GM13977 (cell line): Measurements from ENCODE around the gene LYPD6B.

ENCODE experiments used
- DNase-seq: peaks from one replicate; pipeline ENCODE4 v3.0.0; 2012; ENCODE audit warnings: low spot score
- in situ Hi-C: fragments of 300-500 bp; cut with MboI; formaldehyde crosslinking; loops from one replicate; pipeline ENCODE4 v1.12.0; 2022; ENCODE audit warnings: low sequenced_read_pairs, low pct_unique_long_range_greater_than_20kb, mixed read lengths, inconsistent platforms; ENCODE audit not compliant: unreplicated experiment
- TF ChIP-seq, protein P1 (sequence below): IDR thresholded peaks from 2 replicates; pipeline ENCODE4 v1.5.1; 2012; ENCODE audit warnings: mild to moderate bottlenecking, control low read depth; ENCODE audit not compliant: insufficient read depth; ENCODE audit errors: extremely low read depth, missing control alignments

The LYPD6B gene

GRCh38 chr2:149129433-149129832 is 90.9 kb downstream of the LYPD6B start:
- DNase-seq = no peak
- TF ChIP-seq, protein P1, sequence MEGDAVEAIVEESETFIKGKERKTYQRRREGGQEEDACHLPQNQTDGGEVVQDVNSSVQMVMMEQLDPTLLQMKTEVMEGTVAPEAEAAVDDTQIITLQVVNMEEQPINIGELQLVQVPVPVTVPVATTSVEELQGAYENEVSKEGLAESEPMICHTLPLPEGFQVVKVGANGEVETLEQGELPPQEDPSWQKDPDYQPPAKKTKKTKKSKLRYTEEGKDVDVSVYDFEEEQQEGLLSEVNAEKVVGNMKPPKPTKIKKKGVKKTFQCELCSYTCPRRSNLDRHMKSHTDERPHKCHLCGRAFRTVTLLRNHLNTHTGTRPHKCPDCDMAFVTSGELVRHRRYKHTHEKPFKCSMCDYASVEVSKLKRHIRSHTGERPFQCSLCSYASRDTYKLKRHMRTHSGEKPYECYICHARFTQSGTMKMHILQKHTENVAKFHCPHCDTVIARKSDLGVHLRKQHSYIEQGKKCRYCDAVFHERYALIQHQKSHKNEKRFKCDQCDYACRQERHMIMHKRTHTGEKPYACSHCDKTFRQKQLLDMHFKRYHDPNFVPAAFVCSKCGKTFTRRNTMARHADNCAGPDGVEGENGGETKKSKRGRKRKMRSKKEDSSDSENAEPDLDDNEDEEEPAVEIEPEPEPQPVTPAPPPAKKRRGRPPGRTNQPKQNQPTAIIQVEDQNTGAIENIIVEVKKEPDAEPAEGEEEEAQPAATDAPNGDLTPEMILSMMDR = no peak
- in situ Hi-C loops = no loop called here

DNA sequence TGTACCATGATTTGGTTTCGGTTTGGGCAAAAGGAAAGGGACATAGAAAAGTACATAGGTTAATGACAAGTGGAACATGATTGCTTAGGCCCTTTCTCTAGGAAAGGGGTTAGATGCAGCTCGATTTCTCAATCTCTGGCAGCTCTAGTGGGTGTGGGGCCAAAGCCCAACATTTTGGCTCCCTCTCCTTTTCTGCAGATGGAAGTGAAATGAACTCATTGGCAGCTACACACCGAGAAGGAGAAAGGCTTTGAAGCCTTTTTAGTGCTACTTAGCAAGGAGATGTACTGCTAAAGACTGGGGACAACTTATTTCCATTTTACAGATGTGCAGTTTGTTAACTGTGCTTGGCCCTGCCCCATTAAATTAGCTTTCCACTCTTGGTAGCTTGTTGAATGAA is 93.8 kb downstream of the LYPD6B start:
- TF ChIP-seq, protein P1 = no peak
- in situ Hi-C loops = no loop called here
- DNase-seq = no peak

DNA sequence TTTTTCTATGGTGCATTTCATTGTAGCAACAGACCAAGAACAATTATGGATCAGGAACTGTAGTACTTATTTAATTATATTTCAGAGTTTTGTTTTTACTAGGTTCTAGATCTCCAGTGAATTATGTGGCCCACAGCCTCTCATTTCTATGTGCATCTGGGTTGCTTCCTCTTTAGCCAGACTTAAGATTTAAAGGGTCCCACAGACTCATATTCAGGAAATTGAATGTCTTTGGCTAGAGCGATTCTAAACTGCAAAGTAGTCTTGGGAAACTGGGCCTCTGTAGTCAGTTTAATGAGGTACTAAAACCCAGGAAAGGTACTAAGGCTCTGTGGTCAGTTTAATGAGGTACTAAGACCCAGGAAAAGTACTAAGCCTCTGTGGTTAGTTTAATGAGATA is 94.4 kb downstream of the LYPD6B start:
- in situ Hi-C loops = no loop called here
- TF ChIP-seq, protein P1 = no peak
- DNase-seq = no peak

DNA sequence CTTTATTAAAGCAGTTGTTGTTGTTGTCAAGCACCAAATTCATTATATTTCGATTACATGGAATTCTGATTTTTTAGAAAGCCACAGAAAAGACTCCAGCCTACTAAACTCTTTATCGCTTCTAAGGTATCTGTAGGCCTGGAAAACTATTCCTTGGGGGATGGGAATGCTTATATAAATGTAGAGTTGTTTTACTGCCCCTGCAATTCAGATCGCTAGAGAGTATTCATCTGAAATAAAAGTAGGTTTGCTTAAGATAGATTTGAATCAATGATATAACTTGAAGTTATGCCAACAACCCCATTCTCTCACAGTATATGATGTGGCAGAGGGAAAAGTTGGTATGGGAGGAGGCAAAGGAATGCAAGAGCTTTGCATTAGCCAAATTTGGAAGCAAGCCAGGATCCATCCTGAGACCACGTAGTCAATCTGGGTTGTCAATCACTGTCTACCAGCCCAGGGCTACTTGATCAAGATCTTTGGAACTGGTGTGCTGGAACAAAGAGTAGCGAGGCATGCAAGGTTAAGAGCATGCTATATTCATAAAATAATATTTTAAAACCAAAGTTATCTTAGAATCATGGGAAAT is 95.9 kb downstream of the LYPD6B start:
- no peak for DNase-seq
- in situ Hi-C loops = no loop called here
- TF ChIP-seq, protein P1 = no peak

DNA sequence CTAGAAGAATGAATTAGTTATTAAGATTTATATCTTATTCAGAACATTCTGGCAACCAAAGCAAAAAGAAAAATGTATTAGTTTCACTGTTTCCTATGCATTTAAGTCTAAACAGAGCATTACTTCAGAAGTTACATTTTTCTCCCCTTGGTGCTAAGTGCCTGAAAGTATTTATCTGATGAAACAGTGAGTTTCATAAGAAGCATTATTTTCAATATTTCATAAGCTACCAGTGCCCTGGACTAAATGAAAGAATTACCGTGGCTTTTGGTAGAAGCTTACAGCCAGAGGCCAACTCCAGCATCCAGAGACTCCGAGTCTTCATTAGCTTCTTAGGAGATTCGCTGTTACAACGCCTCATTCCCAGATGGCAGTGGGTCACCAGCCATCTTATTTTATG is 97.6 kb downstream of the LYPD6B start:
- TF ChIP-seq, protein P1 = no peak
- no peak for DNase-seq
- in situ Hi-C loops = no loop called here

DNA sequence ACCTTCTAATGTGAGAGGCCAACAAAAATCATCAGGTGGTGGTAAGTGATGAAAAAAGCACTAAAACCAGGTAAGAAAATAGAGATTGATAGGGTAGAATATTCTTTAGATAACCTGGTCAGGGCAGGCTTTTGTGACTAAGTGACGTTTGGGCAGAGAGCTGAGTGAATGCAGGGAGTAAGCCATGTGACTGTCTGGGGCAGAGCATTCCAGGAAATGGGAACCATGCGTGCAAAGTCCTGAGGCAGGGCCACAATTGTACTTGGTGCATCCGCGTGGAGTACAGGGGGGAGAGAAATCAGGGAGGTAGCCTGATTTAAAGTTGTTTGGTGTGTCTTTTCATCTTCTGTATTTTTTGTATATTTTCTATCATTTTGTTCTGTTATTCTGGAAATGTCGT is 102.5 kb downstream of the LYPD6B start:
- DNase-seq = no peak
- TF ChIP-seq, protein P1 = no peak
- in situ Hi-C loops = no loop called here

- in situ Hi-C loops = no loop called here
- TF ChIP-seq, protein P1 = no peak
- DNase-seq = no peak
Measured at GRCh38 chr2:149143734-149144133, 105.2 kb downstream of the LYPD6B start.
